Pulmonary artery endothelial cell (primary cell): Measurements from ENCODE around the gene COX4I1. TPM values are rescaled to one million over a fixed set of nuclear protein-coding genes. Genes with fewer than 3 reads are reported as not detected.
"Not testable (repeated sequence)": the region's sequence is repeated elsewhere in the genome, so short reads cannot be mapped to it uniquely, and the experiment has no call there.

Source experiments
- DNase-seq: peaks from one replicate; pipeline ENCODE4 v3.0.0-alpha.2; 2011; ENCODE audit warnings: low read depth, low spot score
- total RNA-seq: library from RNA; depleted of rRNA; stranded (reverse); fragments of >200 nt; gene quantifications from 2 replicates; pipeline ENCODE4 v1.2.3, GENCODE V29; 2014

COX4I1 gene
- total RNA-seq, 1 donor from 2014 or later: 604 TPM

DNA sequence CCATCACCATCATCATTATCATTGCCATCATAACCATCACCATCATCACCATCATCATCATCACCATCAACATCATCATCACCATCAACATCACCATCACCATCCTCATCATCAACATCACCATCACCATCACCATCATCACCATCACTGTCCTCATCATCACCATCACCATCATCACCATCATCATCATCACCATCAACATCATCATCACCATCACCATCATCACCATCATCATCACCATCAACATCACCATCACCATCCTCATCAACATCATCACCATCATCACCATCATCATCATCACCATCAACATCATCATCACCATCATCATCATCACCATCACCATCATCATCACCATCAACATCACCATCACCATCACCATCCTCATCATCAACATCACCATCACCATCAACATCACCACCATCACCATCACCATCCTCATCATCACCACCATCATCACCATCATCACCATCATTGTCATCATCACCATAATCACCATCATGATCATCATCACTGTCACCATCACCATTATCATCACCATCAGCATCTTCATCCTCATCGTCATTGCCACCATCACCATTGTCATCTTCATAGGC lies 23.9 kb downstream of the COX4I1 start:
- DNase-seq: no peak

DNA sequence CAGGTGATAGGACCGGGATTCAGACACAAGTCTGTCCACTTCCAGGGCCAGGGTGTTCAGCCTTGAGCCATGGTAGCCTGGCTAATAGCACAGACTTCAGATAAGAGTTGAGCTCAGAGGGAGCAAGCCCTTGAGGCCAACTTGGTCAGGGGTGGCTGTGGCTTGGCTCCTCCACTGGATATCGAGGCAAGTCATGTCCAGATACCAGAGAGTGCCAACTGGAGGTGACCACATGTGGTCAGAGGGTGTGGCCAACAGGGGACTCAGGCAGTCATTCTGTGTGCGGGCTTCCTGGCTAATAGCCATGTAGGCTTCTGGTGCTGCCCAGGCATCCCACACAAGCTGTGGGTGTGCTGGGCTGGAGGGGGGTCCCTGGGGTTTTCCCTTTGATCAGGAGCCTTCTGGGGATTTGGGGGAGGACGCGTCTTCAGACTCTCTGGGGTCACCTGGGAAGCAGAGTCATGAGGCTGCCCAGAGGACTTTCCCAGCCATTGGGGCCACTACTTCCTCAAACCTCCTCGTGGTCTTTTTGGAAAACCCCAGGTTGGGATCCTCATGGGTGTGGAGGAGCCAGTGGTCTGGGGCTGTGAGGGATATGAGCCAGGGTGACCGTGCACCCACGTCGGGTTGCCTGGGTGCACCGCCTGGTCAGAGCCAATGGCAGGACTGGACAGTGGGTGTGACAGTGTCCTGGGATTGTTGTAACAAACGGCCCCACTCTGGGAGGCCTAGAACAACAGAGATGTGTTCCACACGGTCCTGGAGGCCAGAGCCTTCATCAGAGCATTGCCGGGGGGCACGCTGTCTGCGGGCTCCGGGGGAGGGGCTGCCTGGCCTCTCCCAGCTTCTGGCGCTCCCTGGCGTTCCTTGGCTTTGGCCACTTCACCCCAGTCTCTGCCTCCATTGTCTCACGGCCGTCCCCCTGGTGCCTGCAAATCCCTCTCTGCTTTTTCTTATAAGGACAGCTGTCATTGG lies 25.0 kb downstream of the COX4I1 start:
- DNase-seq: no peak

DNA sequence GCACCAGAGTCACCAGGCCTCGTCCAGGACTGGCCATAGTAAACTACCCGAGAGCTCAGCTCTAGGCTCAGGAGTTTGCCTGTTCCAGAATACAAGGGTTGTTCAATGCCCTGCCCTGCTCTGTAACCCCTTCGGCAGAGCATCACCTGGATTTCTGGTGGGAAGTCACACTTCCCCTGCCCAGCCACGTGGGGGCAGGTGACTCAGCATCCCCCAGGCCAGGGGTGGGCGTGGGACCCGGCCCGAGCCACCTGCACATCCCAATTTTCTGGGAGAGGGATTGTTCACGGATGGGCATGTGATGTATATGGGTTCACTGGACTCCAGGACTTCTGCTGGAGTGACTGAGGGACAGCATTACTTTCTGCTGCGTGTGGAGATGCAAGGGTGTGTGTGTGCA lies 25.8 kb downstream of the COX4I1 start:
- no peak for DNase-seq

DNA sequence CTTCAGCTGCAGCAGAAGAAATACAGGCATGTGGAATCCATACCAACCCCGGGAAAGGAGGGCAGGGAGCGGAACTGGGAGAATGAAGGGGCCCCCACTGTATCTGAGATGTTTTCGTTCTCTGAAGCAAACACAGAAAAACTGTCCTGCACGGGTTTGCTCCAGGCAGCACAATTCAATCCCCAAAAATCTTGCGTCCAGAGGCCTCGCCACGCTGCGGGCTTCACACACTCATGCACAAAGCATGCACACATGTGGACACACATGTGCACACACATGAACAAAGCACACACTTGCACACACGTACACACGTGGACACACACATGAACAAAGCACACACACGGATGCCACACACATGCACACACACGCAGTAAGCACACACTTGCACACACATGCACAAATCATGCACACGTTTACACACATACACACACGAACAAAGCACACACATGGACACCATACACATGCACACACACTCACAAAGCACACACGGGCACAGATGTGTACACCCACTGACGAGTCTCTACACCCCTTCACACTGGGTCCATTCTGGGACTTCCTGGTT lies 27.3 kb downstream of the COX4I1 start:
- DNase-seq: no peak

DNA sequence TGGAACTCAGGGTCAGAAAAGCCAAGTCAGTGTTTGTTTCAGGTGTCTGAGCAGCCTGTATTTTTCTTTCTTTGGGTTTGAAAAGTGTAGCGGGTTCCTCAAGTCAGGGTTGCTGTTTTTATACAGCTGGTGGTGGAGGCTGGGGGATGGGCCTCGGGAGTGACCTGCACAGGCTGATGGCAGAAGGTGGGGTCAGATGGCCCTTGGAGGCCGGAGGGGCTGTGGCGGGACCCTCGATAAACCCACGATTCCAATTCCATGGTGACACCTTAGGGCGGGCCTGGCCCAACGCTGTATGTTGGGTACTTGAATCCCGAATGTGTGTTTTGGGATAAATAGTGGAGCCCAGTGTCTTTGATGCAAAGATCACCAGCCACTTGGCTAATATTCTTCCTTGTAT lies 28.7 kb downstream of the COX4I1 start:
- no peak for DNase-seq

DNA sequence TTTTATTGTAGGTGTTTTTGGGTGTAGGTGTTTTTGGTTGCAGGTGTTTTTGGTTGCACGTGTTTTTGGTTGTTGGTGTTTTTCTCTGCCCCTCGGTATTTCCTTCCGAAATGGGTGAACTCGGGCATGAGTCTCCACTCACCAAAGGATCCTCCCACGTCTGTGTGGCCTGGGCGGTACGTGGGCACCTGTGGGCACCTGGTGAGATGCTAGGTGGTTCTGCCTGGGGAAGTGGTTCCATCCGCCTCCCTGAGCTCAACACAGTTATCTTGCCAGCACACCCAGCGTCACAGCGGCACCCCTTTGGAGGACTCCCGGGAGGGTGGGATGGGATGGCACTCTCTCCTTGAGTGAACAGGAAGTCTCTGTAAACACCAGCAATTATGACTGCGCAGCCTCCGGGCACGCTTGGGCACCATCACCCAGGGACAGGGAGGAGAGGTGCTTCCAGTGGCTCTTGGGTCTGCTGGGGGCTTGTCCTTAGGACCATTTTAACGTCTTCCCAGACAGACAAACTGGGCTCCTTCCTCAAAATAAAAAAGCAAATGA lies 29.8 kb downstream of the COX4I1 start:
- DNase-seq: no peak

DNA sequence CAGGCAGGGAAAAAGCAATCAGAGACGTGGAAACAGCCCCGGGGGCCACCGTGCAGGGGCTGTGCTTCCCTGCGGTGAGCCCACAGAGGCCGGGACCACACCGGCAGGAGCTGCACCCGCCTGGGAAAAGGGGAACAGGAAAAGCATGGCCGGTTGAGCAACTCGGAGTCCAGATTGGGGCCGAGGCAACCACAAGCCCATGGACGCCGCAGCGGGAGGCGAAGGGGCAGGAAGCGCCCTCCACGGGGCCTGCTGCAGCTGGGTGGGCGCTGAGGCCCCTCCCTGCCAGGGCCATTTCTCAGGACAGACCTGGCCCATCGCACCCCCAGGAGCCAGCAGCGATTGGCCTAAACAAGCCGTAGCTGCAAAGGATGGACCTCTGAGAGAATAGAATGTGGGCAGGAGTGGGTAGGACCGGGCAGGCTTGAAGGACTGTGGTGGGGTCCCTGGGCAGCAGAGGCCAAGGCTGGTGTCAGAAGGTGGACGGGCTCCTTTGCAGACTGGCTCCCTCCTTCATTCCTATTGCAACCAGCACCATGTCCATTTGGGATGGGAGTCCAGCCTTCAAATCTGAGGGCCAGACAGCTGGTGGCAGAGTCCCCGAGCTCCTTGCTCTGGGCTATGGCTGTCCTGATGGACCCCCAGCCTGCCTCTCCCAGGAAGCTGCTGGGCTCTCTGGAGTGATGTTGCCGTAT lies 30.4 kb downstream of the COX4I1 start:
- no peak for DNase-seq

DNA sequence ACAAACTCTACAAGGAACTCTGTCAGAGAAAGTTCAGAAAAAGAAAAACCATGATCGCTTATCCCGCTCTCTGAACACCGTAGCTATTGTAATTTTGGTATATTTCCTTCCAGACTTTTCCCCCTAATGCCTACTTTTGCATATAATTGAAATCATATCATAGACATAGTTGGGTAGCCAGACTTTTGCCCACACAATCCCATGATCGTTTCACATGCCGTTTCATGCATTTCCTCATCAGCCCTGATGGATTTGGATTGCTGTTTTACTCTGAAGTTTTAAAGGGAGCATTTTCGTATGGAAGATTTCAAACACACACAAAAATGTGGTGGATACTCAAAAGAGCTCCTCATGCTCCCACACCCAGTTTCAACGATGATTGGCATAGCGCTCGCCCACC lies 31.3 kb downstream of the COX4I1 start:
- DNase-seq: no peak

DNA sequence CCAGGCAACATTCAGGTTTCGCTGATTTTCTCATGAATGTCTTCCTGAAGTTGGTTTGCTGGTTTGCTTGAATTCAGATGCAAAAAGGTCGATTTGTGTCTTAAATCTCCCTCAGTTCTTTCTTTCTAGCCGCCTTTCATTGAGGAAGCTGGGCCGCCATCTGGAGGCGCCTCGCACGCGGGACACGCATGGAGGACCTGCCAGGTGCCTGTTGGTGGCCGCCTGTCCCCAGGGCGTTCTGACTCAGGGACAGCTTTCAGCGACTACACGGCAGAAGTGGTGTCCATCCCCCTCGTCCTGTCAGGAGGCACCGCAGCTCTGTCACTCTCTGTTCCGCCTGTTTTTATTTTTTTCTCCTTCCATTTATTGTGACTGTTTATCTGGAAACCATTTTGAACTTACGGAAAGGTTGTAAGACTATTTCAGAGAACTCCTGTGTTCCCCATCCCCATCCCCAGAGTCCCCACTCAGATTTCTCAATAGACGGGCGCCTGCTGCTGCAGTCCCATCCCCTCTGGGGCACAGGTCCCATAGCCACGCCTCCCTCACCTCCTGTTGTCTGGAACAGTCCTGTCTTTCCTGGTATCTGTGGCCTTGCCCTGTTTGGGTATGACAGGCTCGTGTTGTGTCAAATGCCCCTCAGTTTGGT lies 33.2 kb downstream of the COX4I1 start:
- no peak for DNase-seq

DNA sequence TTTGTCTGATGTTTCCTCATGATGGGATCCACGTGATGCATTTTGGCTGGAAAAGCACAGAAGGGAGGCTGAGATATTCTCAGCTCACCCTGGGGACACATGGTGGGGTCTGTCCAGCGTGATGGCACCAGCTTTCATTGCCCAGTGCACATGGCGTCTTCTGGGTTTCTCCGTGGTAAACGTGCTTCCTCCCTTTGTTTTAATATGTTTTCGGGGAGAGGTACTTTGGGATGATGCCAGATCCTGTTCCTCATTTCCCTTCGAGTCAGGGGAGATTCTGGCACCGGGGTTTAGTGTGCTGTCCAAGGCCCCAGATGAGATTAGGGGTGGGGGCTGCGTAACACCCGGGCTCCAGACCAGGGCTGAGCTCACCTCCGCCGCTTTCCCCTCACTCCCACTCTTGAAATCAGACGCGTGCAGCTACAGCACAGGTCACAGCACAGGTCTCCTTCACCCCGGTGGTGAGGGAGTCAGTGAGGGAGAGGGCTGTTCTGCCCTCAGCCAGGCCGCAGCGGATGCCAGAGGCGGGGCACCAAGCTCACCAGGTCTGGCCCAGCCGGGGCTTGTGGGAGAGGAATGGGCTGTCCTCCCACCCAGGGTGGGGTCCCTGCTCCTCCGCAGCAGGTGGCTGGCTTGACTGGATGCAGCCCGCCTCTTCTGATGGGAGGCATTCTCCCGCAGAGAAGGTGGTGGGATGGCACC lies 33.9 kb downstream of the COX4I1 start:
- no peak for DNase-seq

DNA sequence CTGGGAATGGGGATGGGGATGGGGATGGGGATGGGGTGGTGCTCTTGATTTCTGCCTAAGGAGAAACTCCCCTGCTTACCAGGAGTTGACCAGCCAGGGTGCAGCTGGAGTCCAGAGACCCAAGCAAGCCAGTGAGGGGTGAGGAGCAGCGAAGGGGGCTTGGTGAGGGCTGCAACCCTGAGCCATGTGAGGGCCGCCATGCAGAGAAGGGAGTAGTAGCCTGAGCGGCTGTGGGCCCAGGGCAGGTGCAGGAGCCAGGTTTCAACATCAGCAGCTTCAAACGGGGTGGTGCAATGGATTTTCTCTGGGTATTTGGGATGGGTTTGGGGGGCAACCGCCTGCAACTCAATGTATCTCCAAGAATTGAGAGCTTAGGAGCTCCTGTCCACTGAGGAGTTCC lies 35.2 kb downstream of the COX4I1 start:
- no peak for DNase-seq

DNA sequence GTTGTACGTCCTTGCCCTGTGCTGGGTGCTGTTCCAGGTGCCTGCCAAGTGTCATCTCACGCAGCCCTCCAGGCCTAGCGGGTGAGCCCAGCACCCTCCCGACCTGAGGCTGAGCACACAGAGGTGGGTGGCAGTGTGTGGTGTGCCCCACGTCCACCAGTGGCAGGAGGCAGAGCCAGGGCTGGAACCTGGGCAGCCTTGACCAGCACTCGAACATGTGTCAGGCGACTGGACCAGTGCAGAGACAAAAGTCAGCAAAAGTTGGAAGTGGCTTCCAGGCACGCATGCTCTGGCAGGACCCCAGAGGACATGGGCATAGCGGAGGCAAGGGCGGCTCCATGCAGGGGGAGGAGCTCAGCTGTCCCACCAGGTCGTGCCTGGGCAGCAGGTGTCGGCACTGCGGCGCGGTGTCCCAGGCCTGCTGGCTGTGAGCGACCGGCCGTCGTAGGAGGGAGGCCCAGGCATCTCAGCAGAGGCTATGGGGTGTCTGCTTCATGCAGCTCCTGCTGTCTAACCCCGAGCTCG lies 35.8 kb downstream of the COX4I1 start:
- no peak for DNase-seq

DNA sequence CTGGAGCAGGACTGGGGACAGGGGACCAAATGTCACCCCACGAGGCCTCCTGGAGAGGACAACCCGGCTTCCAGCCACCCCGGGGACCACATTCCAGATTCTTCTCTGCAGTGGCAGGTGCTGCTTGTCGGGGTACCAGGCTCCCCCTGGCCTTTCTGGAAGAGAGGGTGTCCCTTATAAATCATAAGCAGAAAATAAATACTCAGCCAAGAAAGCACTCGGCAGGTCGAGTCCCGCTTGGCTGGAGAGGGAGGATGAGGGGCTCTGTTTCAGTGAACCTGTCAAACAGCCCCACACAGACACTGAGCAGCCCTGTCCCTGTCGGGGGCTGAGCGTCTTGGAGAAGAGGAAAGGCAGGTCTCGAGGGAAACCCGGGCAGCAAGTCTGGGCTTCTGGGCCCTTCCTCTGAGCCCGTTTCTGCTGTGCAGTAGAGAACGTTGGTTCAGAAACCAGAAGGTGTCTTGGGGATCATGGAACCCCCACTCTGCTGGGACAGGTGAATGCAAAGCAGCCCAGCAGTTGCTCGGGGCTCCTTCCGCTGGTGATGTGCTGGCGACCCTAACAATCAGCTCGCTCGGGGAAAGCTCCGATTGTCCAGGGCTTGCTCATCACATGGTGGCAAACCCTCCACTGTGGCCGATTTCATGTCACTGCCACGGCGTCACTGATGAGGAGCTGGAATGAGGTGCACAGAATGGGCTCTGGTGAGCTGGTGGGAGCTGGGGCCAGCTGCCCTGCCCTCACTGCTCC lies 36.6 kb downstream of the COX4I1 start:
- DNase-seq: no peak

DNA sequence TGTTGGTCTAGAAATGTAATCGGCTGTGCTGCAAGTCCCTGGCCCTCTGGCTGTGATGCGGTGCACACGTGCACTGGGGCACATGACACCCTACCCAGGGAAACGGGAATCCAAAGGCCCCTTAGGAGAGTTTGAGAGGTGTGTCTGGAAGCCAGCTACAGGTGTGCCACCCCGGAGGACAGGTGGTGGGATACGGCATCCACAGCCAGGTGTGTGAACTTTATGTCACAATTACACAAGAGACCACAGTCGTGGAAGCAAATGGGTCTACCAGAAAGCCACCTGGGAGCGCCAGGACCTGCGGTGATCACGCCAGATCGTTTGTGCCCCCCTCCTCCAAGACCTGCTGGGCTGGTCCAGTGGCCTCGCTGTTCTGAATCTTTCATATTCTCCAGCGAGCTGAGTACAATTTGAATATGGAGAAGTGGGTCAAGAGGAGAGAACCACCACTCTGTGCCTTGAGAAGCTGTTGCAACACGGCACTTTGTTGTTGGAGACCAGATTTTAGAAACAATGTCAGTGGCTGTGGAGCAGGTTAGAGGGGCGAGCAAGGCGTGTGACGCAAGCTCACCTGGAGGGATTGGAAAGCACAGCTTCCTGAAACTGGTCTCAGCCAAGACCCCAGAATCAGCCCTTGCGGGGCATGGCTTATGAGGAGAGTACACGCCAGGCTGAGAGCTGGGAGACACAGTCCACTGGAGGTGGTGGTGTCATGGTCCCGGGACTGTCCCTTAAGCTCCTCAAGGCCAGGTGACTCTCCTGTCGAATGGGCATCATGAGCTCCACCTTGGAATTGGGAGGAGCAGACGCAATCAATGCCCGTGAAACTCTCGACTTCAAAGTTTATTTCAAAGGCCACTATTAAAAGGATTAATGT lies 37.4 kb downstream of the COX4I1 start:
- no peak for DNase-seq

DNA sequence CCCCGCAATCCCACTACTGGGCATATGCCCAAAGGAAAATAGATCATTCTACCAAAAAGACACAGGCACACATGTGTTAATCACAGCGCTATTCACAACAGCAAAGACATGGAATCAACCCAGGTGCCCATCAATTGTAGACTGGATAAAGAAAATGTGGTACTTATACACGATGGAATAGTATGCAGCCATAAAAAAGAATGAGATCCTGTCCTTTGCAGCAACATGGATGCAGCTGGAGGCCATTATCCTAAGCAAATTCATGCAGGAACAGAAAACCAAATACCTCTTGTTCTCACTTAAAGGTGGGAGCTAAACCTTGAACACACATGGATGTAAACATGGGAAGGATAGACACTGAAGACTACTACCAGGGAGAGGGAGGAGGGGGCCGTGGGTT lies 38.2 kb downstream of the COX4I1 start:
- not testable (repeated sequence) for DNase-seq

DNA sequence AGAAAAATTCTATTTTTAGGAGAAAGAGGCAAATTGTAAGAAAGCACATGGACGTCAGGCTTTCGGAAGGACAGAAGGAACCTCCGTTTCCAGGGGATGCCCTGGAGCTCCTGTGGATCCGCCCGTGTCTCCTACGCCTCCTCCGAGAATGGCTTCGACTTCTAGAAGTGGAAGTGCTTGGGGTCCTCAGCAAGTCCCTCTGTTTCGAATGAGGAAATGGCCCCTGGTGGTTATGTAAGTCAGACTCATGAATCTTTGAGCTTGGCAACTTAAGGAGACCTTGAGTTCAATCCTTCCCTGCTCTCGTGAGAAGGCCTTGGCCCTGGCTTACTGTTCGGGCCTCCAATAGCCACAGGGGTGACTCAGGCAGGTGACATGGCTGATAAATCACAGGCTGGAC lies 38.9 kb downstream of the COX4I1 start:
- DNase-seq: no peak

DNA sequence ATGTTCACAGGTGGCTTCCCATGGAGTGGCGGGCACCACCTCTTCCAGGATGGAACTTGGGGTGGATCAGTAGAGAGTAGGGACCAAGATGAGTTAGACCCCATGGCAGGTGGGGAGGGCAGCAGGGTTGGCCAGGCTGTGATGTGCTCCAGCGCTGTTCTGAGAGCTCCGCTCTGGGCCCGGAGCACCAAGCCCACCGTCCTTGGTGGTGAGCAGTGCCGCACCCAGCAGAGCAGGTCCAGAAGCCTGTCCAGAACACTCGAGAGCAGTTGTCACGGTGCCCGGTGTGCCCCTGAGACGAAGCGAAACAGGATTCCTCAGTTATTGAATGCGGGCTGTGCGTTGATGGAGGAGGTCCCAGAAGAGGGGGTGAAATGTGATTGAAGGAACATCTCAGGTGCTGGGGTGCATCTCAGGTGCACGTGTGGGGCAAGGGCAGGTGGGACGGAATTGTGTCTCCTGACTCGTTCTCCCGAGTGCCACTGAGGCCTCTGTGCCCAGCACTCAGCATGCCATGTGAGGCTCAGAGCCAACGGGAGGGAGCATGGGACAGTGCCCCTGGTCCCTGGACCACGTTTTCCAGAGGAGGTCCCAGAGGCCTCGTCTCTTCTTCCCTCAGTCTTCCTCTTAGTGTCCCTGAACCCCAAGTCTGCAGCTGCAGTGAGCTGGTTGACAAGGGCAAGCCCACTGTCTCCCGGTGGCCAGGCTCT lies 39.5 kb downstream of the COX4I1 start:
- no peak for DNase-seq

DNA sequence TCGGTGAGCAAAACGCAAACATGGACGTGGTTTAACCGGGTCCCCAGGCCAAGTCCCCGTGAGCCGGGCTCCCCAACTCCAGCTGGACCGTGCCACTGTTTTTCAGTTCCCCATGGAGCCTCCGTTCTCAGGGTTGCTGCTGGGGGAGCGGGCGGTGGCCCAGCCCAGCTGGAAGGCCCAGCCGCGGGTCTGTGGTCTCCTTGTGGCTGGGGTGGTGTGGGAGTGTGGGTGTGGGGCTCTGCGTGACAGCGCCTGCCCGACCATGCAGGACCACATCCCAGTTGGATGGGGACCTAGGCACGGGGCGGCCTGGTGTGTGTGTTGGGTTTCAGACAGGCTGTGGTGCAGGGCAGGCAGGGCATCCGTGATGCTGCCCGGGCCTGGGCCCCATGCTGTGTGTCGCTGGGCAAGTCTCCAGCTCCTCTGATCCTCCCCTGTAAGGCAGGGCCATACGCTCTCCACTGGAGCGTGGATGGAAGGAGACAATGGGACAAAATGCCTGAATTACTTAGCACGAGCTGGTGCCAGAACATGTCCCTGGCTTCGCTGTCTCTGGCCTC lies 40.3 kb downstream of the COX4I1 start:
- no peak for DNase-seq
